Mucosa of stomach (tissue), 1 donor: ENCODE data around the gene TERT.

ENCODE experiments used
- H3K27me3 ChIP-seq: one replicate; pipeline ENCODE4 v1.7.0; 2013; ENCODE audit warnings: mild to moderate bottlenecking, low read length; ENCODE audit not compliant: control insufficient read depth, insufficient read depth
- H3K36me3 ChIP-seq: one replicate; pipeline ENCODE4 v1.7.0; 2013; ENCODE audit warnings: low read length; ENCODE audit not compliant: control insufficient read depth, insufficient read depth
- H3K4me1 ChIP-seq: one replicate; pipeline ENCODE4 v1.7.0; 2013; ENCODE audit warnings: mild to moderate bottlenecking, low read length; ENCODE audit not compliant: control insufficient read depth, insufficient read depth
- H3K4me3 ChIP-seq: one replicate; pipeline ENCODE4 v1.7.0; 2013; ENCODE audit warnings: low read length
- H3K9ac ChIP-seq: one replicate; pipeline ENCODE4 v1.7.0; 2013; ENCODE audit warnings: mild to moderate bottlenecking, low read length, moderate library complexity
- H3K9me3 ChIP-seq: one replicate; pipeline ENCODE4 v1.7.0; 2013; ENCODE audit warnings: mild to moderate bottlenecking, low read length, moderate library complexity; ENCODE audit not compliant: control insufficient read depth
- donor health status: Pancreatic carcinoma.

TERT gene

GRCh38 chr5:1203311-1203967 is 91.4 kb downstream of the TERT start:
- Histone ChIP-seq H3K4me3 (no peak overlapping the region), H3K36me3 (no peaks in the 10 kb centered on the region), H3K9me3 (no peaks in the 10 kb centered on the region), H3K4me1 (peaks cover 23% of the 10 kb centered on the region), H3K27me3 (peaks cover 21% of the 10 kb centered on the region), H3K9ac (no peak overlapping the region)
